HepG2 (cell line): Measurements from ENCODE around the gene SLC25A47. TPM values are rescaled to one million over a fixed set of nuclear protein-coding genes. Genes with fewer than 3 reads are reported as not detected.

Source experiments
- ATAC-seq: fragments of 200-7000 bp; cut with Tn5 transposase; 3 replicates; pipeline ENCODE4 v1.9.1; 2020; ENCODE audit warnings: mild to moderate bottlenecking, moderate library complexity
- BruUV-seq: library from RNA; stranded (reverse); fragments of 400-500 nt; replicated peaks from 2 replicates; lab custom pipeline; 2021; lab: Mats Ljungman, UMichigan
- CTCF ChIA-PET: fragments of 300-600 bp; formaldehyde crosslinking; extraction: SDS; loops from one replicate; lab custom pipeline; 2021; ENCODE audit warnings: low total read pairs, inconsistent platforms, low intra/inter-chr PET ratio; lab: Yijun Ruan, JAX
- POLR2A ChIA-PET: fragments of 350-600 bp; sonication (Branson Sonifier 250); formaldehyde crosslinking; loops from one replicate; lab custom pipeline; 2020; ENCODE audit warnings: antibody characterized with exemption, inconsistent platforms; lab: Yijun Ruan, JAX
- DNase-seq: peaks from one replicate; pipeline ENCODE4 v3.0.0-alpha.2; 2015; ENCODE audit warnings: low spot score
- FAIRE-seq: peaks from 3 replicates; lab custom pipeline; 2011; peaks lifted over from hg19 to GRCh38; lab: Jason Lieb, UNC
- H2AFZ ChIP-seq: one replicate; pipeline ENCODE4 v1.6.1; 2011; ENCODE audit warnings: low read length, inconsistent platforms
- H3K27ac ChIP-seq: fragments of 300-600 bp; 3 replicates; pipeline ENCODE4 v1.8.0; 2011; ENCODE audit warnings: mixed run types, mild to moderate bottlenecking, mixed read lengths, low read length, inconsistent platforms; ENCODE audit not compliant: insufficient read depth; ENCODE audit errors: extremely low read length
- H3K27me3 ChIP-seq, 2 experiments: fragments of 200-600 bp in 1 of 2; 2 replicates in 1 of 2; 3 replicates in 1 of 2; pipeline versions ENCODE4 v1.6.0 to v1.8.0; 2011; ENCODE audit warnings: low read length in 2 of 2, mild to moderate bottlenecking in 2 of 2, moderate library complexity in 2 of 2, inconsistent platforms in 1 of 2; ENCODE audit not compliant: insufficient read depth in 2 of 2, control insufficient read depth in 1 of 2
- H3K36me3 ChIP-seq, 2 experiments: fragments of 200-600 bp in 1 of 2; replicated peaks in 1 of 2; 2 replicates in 1 of 2; 3 replicates in 1 of 2; pipeline versions ENCODE4 v1.5.1 to v1.8.0; 2011; ENCODE audit warnings: low read length in 2 of 2, inconsistent platforms in 1 of 2; ENCODE audit not compliant: insufficient read depth in 2 of 2, control insufficient read depth in 1 of 2
- H3K4me1 ChIP-seq: 2 replicates; pipeline ENCODE4 v1.5.1; 2012; ENCODE audit warnings: low read length, inconsistent platforms; ENCODE audit not compliant: insufficient read depth
- H3K4me2 ChIP-seq: 2 replicates; pipeline ENCODE4 v1.6.0; 2011; ENCODE audit warnings: low read depth, low read length, inconsistent platforms
- H3K4me3 ChIP-seq, 3 experiments: fragments of 200-600 bp in 1 of 3; sonication (generic), shearing (Covaris generic) in 1 of 3; replicated peaks in 1 of 3; 2 replicates each; pipeline ENCODE4 v1.5.1; 2011 to 2016; ENCODE audit warnings: low read length in 3 of 3, inconsistent platforms in 2 of 3, low read depth in 2 of 3, mild to moderate bottlenecking in 2 of 3, control low read depth in 1 of 3, mixed read lengths in 1 of 3; ENCODE audit not compliant: insufficient read depth in 1 of 3
- H3K79me2 ChIP-seq: one replicate; pipeline ENCODE4 v1.6.1; 2011; ENCODE audit warnings: low read length, inconsistent platforms; ENCODE audit not compliant: insufficient read depth
- H3K9ac ChIP-seq: 2 replicates; pipeline ENCODE4 v1.6.0; 2011; ENCODE audit warnings: mild to moderate bottlenecking, low read depth, low read length, inconsistent platforms; ENCODE audit not compliant: insufficient read depth
- H3K9me3 ChIP-seq: 2 replicates; pipeline ENCODE4 v1.5.1; 2012; ENCODE audit warnings: mild to moderate bottlenecking, low read length
- H4K20me1 ChIP-seq: 2 replicates; pipeline ENCODE4 v1.6.0; 2011; ENCODE audit warnings: inconsistent platforms, mild to moderate bottlenecking, low read length, moderate library complexity; ENCODE audit not compliant: insufficient read depth
- ATF2 ChIP-seq: sonication (generic); formaldehyde crosslinking; IDR thresholded peaks from 2 replicates; pipeline ENCODE4 v1.4.0; 2020; ENCODE audit warnings: missing genetic modification reagents
- BCL6 ChIP-seq: IDR thresholded peaks from 2 replicates; pipeline ENCODE4 v1.6.1; 2016; ENCODE audit warnings: missing genetic modification reagents, missing compliant biosample characterization
- CC2D1A ChIP-seq: sonication (generic); formaldehyde crosslinking; IDR thresholded peaks from 2 replicates; pipeline ENCODE4 v1.8.1; 2023; ENCODE audit warnings: mild to moderate bottlenecking, missing genetic modification reagents
- E2F5 ChIP-seq: sonication (generic); formaldehyde crosslinking; conservative IDR thresholded peaks from 2 replicates; pipeline ENCODE4 v1.4.0; 2020; ENCODE audit warnings: missing genetic modification reagents
- FOXC1 ChIP-seq: sonication (generic); formaldehyde crosslinking; IDR thresholded peaks from 2 replicates; pipeline ENCODE4 v1.8.0; 2022; ENCODE audit warnings: mild to moderate bottlenecking, missing genetic modification reagents, borderline replicate concordance
- GATAD2A ChIP-seq: IDR thresholded peaks from 2 replicates; pipeline ENCODE4 v1.6.1; 2016
- HNF1B ChIP-seq: sonication (generic); formaldehyde crosslinking; IDR thresholded peaks from 2 replicates; pipeline ENCODE4 v1.5.1; 2020; ENCODE audit warnings: mild to moderate bottlenecking, moderate library complexity, missing genetic modification reagents
- NBN ChIP-seq: fragments of 450-650 bp; conservative IDR thresholded peaks from 2 replicates; pipeline ENCODE4 v1.6.1; 2017
- PBX3 ChIP-seq: sonication (generic); formaldehyde crosslinking; IDR thresholded peaks from 2 replicates; pipeline ENCODE4 v1.8.1; 2023; ENCODE audit warnings: missing genetic modification reagents, inconsistent platforms, borderline replicate concordance
- SKI ChIP-seq: fragments of 450-650 bp; IDR thresholded peaks from one replicate; pipeline ENCODE4 v1.6.1; 2018; ENCODE audit warnings: mild to moderate bottlenecking; ENCODE audit not compliant: partially characterized antibody
- ZNF34 ChIP-seq: sonication (generic); formaldehyde crosslinking; IDR thresholded peaks from 2 replicates; pipeline ENCODE4 v1.4.0; 2020; ENCODE audit warnings: mild to moderate bottlenecking, missing genetic modification reagents, borderline replicate concordance
- ZNF414 ChIP-seq: sonication (generic); formaldehyde crosslinking; IDR thresholded peaks from 2 replicates; pipeline ENCODE4 v1.5.0; 2020; ENCODE audit warnings: missing genetic modification reagents
- ZNF883 ChIP-seq: sonication (generic); formaldehyde crosslinking; IDR thresholded peaks from 2 replicates; pipeline ENCODE4 v1.5.1; 2020; ENCODE audit warnings: mild to moderate bottlenecking, missing genetic modification reagents; ENCODE audit errors: not compliant biosample characterization
- WGBS: methylation state at CpG from one replicate; pipeline ENCODE4 v1.1.6; 2017; ENCODE audit warnings: low lambda C conversion rate; 5-methylcytosine and 5-hydroxymethylcytosine counted together
- in situ Hi-C: cut with HindIII; loops from 2 replicates; pipeline ENCODE4 v1.10.0; 2017; ENCODE audit warnings: low pct_unique_long_range_greater_than_20kb; ENCODE audit not compliant: extremely low pct_ligation_motif_present
- intact Hi-C: fragments of 100-400 bp; cut with micrococcal nuclease; formaldehyde crosslinking; loops from one replicate; pipeline ENCODE4 v1.10.0; 2022; ENCODE audit not compliant: unreplicated experiment
- polyA plus RNA-seq, 8 experiments: library from polyadenylated mRNA; depleted of rRNA in 3 of 8; stranded (reverse) in 7 of 8; unstranded in 1 of 8; fragments of >200 nt; fragmentation: Illumina TruSeq in 4 of 8; extraction: Trizol in 4 of 8; gene quantifications; 2 replicates each; pipeline versions ENCODE4 v1.2.1 to v1.2.3, GENCODE V29; 2011 to 2016; ENCODE audit warnings: low read depth in 4 of 8, missing spikeins in 1 of 8, mixed read lengths in 1 of 8; ENCODE audit not compliant: insufficient read depth in 1 of 8
- total RNA-seq, 5 experiments: library from RNA; depleted of rRNA; stranded (reverse); fragments of >200 nt; fragmentation: Illumina TruSeq; extraction: Trizol; gene quantifications; 2 replicates each; pipeline ENCODE4 v1.2.3, GENCODE V29; 2016; ENCODE audit warnings: low read depth in 1 of 5
- TF ChIP-seq, protein P1 (sequence below): sonication (generic); formaldehyde crosslinking; IDR thresholded peaks from 2 replicates; pipeline ENCODE4 v1.8.1; 2023; ENCODE audit warnings: mild to moderate bottlenecking, missing genetic modification reagents, borderline replicate concordance
- TF ChIP-seq, protein P2 (sequence below): sonication (generic); formaldehyde crosslinking; IDR thresholded peaks from 2 replicates; pipeline ENCODE4 v1.4.0; 2020; ENCODE audit warnings: mild to moderate bottlenecking, missing genetic modification reagents

Gene SLC25A47
- total and polyA plus RNA-seq, 2 of the 13 experiments (the other 11 are each of a cell fraction or from before 2014, with no cell fraction given), result 1.0 to 1.7 TPM

- no peaks in the 10 kb centered on the region for H4K20me1 ChIP-seq
- POLR2A ChIA-PET, result no interaction called here
- no peak for TF ChIP-seq ZNF34 (CRISPR knock-in tag)
- no peak for TF ChIP-seq NBN
- TF ChIP-seq, protein P1, sequence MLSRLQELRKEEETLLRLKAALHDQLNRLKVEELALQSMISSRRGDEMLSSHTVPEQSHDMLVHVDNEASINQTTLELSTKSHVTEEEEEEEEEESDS (CRISPR knock-in tag), result no peak
- TF ChIP-seq GATAD2A (CRISPR knock-in tag), result no peak
- TF ChIP-seq SKI, result no peak
- TF ChIP-seq FOXC1 (CRISPR knock-in tag), result no peak
- no peak for TF ChIP-seq ATF2
- no peak for TF ChIP-seq ZNF414 (CRISPR knock-in tag)
- no peak for TF ChIP-seq E2F5
- TF ChIP-seq BCL6 (CRISPR knock-in tag), result no peak
- TF ChIP-seq PBX3, result no peak
- TF ChIP-seq, protein P2, sequence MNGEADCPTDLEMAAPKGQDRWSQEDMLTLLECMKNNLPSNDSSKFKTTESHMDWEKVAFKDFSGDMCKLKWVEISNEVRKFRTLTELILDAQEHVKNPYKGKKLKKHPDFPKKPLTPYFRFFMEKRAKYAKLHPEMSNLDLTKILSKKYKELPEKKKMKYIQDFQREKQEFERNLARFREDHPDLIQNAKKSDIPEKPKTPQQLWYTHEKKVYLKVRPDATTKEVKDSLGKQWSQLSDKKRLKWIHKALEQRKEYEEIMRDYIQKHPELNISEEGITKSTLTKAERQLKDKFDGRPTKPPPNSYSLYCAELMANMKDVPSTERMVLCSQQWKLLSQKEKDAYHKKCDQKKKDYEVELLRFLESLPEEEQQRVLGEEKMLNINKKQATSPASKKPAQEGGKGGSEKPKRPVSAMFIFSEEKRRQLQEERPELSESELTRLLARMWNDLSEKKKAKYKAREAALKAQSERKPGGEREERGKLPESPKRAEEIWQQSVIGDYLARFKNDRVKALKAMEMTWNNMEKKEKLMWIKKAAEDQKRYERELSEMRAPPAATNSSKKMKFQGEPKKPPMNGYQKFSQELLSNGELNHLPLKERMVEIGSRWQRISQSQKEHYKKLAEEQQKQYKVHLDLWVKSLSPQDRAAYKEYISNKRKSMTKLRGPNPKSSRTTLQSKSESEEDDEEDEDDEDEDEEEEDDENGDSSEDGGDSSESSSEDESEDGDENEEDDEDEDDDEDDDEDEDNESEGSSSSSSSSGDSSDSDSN (CRISPR knock-in tag), result no peak
- TF ChIP-seq ZNF883 (CRISPR knock-in tag), result no peak
- no peak for TF ChIP-seq HNF1B (CRISPR knock-in tag)
- TF ChIP-seq CC2D1A (CRISPR knock-in tag), result no peak
- TF ChIP-seq, all 625 proteins: peak for 0
- WGBS, result 98% methylated on average over 4 of the region's 4 CpGs
- H3K36me3 ChIP-seq, result peaks cover 3 to 16% of the 10 kb centered on the region in 2 experiments; a peak in 4 of 5 replicates
- no peak overlapping the region for H3K4me2 ChIP-seq
- no TSS peak for BruUV-seq
- FAIRE-seq (no peak), DNase-seq (no peak), ATAC-seq (no peak)
- H3K27ac ChIP-seq, result no peak overlapping the region
- CTCF ChIA-PET, result no interaction called here
- peaks cover 26% of the 10 kb centered on the region for H3K4me1 ChIP-seq
- H3K9me3 ChIP-seq, result no peaks in the 10 kb centered on the region
- H3K27me3 ChIP-seq, result no peaks in the 10 kb centered on the region
- peaks cover 7% of the 10 kb centered on the region for H3K79me2 ChIP-seq
- H3K4me3 ChIP-seq, result no peak overlapping the region
- in situ Hi-C loops, result no loop called here
- intact Hi-C loops, result no loop called here
- H2AFZ ChIP-seq, result no peak overlapping the region
- no peak overlapping the region for H3K9ac ChIP-seq
These were observed 49.4 kb downstream of the SLC25A47 start for GRCh38 chr14:100372357-100373048.
